ENCODE results near the gene CENPO. TPM values are rescaled to one million over a fixed set of nuclear protein-coding genes. Genes with fewer than 3 reads are reported as not detected.

Gene CENPO
- total and polyA plus RNA-seq, 2 donors (not counting 3 experiments of a cell fraction or from before 2014, with no cell fraction given), result 26.8 to 45.3 TPM

DNA sequence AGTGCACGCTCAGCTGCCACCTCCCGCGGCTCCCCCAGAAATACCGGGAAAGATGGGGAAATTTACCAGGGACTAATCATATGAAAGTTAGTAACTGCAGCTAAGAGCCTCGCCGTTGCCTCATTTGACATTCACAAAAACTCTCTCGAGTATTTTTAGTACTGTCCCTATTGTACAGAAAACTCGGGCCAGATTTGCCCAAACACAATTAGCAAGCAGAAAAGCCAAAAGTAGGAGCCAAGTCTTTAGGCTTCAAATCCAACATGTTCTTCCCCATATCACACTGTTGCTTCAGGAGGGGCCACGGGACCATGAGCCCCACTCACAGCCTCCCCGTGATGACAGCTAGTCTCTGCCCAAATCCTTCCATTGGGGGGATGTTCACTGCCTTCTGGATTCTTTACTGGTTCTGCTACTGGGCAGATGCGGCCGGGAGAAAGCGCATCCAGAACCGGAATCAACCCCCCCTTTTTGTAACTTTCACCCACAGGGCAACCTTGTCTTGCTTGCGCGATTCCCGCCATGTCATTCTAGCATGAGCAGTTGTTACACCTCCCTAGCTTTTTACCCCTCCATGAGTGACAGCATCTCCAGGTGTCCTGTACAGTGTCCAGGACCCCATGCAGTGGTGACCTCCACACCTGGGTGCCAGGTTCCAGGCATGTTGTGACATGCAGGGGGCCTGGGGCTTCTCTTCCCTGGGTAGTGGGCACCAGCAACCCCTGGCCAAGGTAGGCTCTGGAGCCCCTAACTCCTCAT is 35.2 kb downstream of the CENPO start:
- Histone ChIP-seq H2AFZ (ENCODE audit: low read depth, low read length) (no peak overlapping the region), H3K9ac (replicated peaks; ENCODE audit: extremely low read depth, insufficient read depth, low read length) (no peak overlapping the region), H3K4me1 (ENCODE audit: control insufficient read depth, extremely low read depth, insufficient read depth, low read length) (peaks cover 20% of the 10 kb centered on the region), H3K27ac (ENCODE audit: insufficient read depth, low read depth, low read length) (no peak overlapping the region), H3K4me2 (ENCODE audit: insufficient read depth, low read length) (no peak overlapping the region), H3K79me2 (ENCODE audit: control insufficient read depth, insufficient read depth, low read length) (no peaks in the 10 kb centered on the region), H3K27me3 (ENCODE audit: control insufficient read depth in 2 of 2, insufficient read depth in 2 of 2, low read length in 2 of 2) (no peaks in the 10 kb centered on the region), H3K4me3 (replicated peaks in 1 of 3; ENCODE audit: insufficient read depth in 1 of 3, low read depth in 1 of 3, low read length in 3 of 3) (no peak overlapping the region), H4K20me1 (replicated peaks; ENCODE audit: control insufficient read depth, extremely low read depth, insufficient read depth, low read length) (no peaks in the 10 kb centered on the region), H3K9me1 (replicated peaks; ENCODE audit: control insufficient read depth, extremely low read depth, insufficient read depth, low read length) (no peaks in the 10 kb centered on the region), H3K36me3 (ENCODE audit: control insufficient read depth in 2 of 2, extremely low read depth in 1 of 2, insufficient read depth in 2 of 2, low read length in 2 of 2) (peaks cover 0 to 3% of the 10 kb centered on the region in 2 experiments), H3K9me3 (replicated peaks; ENCODE audit: control insufficient read depth, insufficient read depth, low read length) (no peaks in the 10 kb centered on the region)
- FAIRE-seq (no peak), DNase-seq (ENCODE audit: low read depth, low spot score) (no peak)
- dilution Hi-C loops (cut with MboI; ENCODE audit: extremely low pct_ligation_motif_present, low sequenced_read_pairs) (no loop called here), intact Hi-C loops (cut with micrococcal nuclease) (loop anchor here (5.0 kb wide), 2 partner anchors 126 to 144 kb away; partner anchors contain the start of gene DNAJC27)
- TF ChIP-seq JUN (IDR thresholded peaks at IDR 0.05; ENCODE audit: borderline replicate concordance, insufficient read depth, insufficient read length, low read depth), result no peak
- TF ChIP-seq MYC (IDR thresholded peaks at IDR 0.05; ENCODE audit: low read depth, low read length), result no peak
- TF ChIP-seq POLR2A (IDR thresholded peaks at IDR 0.05; ENCODE audit: low read depth, low read length), result no peak
- TF ChIP-seq, protein P1, sequence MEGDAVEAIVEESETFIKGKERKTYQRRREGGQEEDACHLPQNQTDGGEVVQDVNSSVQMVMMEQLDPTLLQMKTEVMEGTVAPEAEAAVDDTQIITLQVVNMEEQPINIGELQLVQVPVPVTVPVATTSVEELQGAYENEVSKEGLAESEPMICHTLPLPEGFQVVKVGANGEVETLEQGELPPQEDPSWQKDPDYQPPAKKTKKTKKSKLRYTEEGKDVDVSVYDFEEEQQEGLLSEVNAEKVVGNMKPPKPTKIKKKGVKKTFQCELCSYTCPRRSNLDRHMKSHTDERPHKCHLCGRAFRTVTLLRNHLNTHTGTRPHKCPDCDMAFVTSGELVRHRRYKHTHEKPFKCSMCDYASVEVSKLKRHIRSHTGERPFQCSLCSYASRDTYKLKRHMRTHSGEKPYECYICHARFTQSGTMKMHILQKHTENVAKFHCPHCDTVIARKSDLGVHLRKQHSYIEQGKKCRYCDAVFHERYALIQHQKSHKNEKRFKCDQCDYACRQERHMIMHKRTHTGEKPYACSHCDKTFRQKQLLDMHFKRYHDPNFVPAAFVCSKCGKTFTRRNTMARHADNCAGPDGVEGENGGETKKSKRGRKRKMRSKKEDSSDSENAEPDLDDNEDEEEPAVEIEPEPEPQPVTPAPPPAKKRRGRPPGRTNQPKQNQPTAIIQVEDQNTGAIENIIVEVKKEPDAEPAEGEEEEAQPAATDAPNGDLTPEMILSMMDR (IDR thresholded peaks at IDR 0.05; ENCODE audit: extremely low read depth in 1 of 2, insufficient read depth in 1 of 2, low read depth in 1 of 2, low read length in 2 of 2), result no peak
- TF ChIP-seq EZH2 (IDR thresholded peaks at IDR 0.05; ENCODE audit: borderline replicate concordance, low read depth, low read length, severe bottlenecking), result no peak
- TF ChIP-seq FOS (IDR thresholded peaks at IDR 0.05; ENCODE audit: borderline replicate concordance, insufficient read depth, low read length), result no peak
- TF ChIP-seq, protein P2, sequence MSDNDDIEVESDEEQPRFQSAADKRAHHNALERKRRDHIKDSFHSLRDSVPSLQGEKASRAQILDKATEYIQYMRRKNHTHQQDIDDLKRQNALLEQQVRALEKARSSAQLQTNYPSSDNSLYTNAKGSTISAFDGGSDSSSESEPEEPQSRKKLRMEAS (IDR thresholded peaks at IDR 0.05; ENCODE audit: insufficient read depth, insufficient read length), result no peak
- TSS peak; percentile 4 for BruUV-seq (replicated peaks)
- POLR2A ChIA-PET, result interaction anchor here (1.0 kb wide), 1 partner anchor 10 kb away, joined by 3 read pairs; no protein-coding TSS in a partner anchor
- CTCF ChIA-PET, result interaction anchor here (0.6 to 6.2 kb wide), 39 partner anchors 7 to 744 kb away, joined by 3 to 198 read pairs (median 4); partner anchors contain the start of genes CENPO and PTRHD1

Data from endothelial cell of umbilical vein (primary cell).